Ovary (tissue), 3 donors: Measurements from ENCODE around the gene TTC38.
A peak's percentile ranks its signal among the peaks of the same experiment; 100 is the strongest.

Experiments used
- CTCF ChIP-seq, 3 donors: fragments of 450-650 bp in 2 of 3; fragments of 200-600 bp in 1 of 3; IDR thresholded peaks; one replicate each; pipeline versions ENCODE4 v1.5.1 to v1.8.0; 2016 to 2022; ENCODE audit warnings: antibody characterized with exemption in 3 of 3, mild to moderate bottlenecking in 1 of 3
- POLR2A ChIP-seq: fragments of 450-650 bp; IDR thresholded peaks from one replicate; pipeline ENCODE4 v1.6.1; 2017; ENCODE audit warnings: antibody characterized with exemption, mild to moderate bottlenecking, moderate library complexity
- donor health status: DM: no; HTN: no; CAD: no.

GRCh38 chr22:46262449-46263215 is 5.2 kb upstream of the TTC38 start:
- TF ChIP-seq POLR2A (no peak), CTCF (IDR thresholded peaks at IDR 0.05) (peak in 1 of 3 donors; percentile 32)
